HG03039 (cell line): ENCODE results near the gene SLC24A3.

Experiments
- ATAC-seq: cut with Tn5 transposase; IDR thresholded peaks from one replicate; pipeline ENCODE4 v1.9.1; 2021; ENCODE audit warnings: mild to moderate bottlenecking, moderate library complexity; ENCODE audit not compliant: unreplicated experiment

The SLC24A3 gene

GRCh38 chr20:19380211-19380610 lies 167.8 kb downstream of the SLC24A3 start:
- ATAC-seq = no peak

DNA sequence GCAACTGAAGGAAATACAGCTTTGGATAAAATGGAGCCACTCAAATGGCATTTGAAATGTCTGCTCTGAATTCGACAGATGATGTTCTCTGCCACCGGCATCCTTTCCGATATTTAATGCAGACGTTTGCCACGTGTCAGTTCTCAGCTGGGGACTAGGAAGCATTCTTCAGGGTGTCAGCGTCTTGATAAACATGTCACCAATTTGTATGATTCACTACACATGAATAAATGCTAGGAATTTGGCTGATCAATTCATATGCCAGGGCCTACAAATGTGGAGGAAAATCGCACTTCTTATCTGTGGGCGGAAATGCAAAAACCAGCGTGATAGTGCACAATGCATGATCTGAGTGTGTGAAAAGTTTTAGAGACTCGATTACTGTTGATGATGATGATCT lies 169.5 kb downstream of the SLC24A3 start:
- ATAC-seq = no peak

DNA sequence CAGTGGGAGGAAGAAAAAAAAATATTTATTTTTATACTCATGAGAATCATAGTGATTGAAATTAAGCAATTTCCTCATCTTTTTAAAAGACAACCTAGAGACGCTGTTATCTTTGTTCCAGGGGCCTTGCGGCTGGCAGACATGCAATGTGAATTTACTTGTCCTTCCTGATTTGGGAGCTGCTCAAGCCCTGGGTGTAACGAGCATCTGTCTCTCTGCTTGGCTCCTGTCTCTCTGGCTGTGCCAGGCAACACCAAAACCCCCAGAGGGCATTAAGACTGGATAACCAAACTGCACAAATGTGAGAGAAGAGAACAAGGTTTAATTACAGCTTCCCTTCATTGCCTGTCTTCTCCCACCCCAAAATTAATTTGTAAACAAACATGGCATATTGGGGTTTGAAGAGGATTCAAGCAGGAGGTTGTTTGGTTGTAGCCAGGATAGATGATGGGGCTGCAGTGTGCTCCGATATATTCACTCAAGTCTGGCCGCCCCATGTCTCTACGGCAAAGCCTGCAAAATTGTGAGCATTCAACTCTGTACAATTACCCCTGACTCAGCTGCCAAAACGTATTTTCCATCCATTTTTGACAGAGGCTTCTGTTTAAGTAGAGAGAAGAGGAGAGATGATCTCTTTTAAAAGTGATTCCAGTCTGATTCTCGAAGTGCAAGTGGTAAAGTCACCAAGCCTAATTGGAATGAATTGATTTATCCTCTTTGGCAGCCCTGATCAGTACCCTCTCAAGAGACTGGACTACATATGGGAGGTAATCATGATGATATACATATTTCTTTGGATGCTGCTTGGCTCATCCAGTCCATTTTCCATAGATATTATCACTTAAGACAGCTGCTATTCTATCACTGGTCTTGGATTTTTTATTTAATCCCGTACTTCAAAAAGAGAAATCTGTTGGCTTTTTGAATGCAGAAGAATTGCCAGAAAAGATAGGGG lies 170.2 kb downstream of the SLC24A3 start:
- no peak for ATAC-seq

DNA sequence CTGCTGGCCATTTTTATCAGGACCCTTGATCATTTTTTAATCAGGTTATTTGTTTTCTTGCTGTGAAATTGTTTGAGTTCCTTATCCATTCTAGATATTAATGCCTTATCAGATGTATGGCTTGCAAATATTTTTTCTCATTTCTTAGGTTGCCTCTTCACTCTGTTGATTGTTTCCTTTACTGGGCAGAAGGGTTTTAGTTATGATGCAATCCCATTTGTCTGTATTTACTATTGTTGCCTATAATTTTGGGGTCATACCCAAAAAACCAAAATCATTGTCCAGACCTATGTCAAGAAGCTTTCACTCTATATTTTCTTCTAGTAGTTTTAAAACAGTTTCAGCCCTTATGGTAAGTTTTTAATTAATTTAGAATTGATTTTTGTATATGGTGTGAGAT lies 172.5 kb downstream of the SLC24A3 start:
- no peak for ATAC-seq

- ATAC-seq = no peak
Observed at GRCh38 chr20:19387251-19387650, 174.8 kb downstream of the SLC24A3 start.

- ATAC-seq = no peak
Observed at GRCh38 chr20:19392344-19393130, 180.1 kb downstream of the SLC24A3 start.

- ATAC-seq = no peak
Observed at GRCh38 chr20:19396460-19397081, 184.1 kb downstream of the SLC24A3 start.

DNA sequence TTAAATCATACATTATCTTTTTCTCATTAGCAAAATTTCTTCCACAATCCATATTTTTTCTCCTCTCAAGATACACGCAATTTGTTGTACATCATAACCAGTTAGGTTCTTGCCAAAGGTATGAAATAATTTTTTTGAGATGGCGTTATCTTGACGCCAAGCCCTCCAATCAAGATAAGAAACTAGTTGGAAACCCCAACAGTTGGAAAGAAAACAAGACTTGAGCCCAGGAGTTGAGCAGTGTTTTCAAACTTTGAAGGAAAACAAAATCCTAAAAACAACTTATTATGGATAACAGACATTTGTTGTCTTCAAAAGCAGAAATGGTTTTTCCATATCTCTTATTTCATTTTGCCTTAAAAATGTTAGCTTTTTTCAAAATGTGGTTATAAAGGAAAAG lies 184.8 kb downstream of the SLC24A3 start:
- ATAC-seq = no peak

GRCh38 chr20:19397666-19398065 lies 185.2 kb downstream of the SLC24A3 start:
- ATAC-seq = no peak

- no peak for ATAC-seq
Observed at GRCh38 chr20:19401096-19401495, 188.7 kb downstream of the SLC24A3 start.

GRCh38 chr20:19403549-19403948 lies 191.1 kb downstream of the SLC24A3 start:
- no peak for ATAC-seq

- no peak for ATAC-seq
Observed at GRCh38 chr20:19404826-19405225, 192.4 kb downstream of the SLC24A3 start.

DNA sequence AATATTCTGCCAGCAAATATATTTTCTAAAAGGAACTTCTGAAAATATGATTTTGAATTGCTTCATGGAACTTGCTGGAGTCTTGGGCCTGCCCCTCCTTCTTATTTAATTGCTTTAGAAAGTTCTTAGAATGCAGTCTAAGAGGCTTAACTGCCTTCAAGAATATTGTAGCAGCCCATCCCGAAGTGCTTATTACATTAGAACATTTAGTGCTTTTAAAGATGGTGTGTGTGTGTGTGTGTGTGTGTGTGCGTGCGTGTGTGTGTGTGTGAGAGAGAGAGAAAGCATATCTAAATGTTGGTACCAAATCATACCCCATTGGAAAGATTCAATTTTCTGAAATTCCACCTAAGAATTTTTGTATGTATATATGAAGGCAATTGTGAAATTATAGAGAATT lies 193.5 kb downstream of the SLC24A3 start:
- no peak for ATAC-seq

DNA sequence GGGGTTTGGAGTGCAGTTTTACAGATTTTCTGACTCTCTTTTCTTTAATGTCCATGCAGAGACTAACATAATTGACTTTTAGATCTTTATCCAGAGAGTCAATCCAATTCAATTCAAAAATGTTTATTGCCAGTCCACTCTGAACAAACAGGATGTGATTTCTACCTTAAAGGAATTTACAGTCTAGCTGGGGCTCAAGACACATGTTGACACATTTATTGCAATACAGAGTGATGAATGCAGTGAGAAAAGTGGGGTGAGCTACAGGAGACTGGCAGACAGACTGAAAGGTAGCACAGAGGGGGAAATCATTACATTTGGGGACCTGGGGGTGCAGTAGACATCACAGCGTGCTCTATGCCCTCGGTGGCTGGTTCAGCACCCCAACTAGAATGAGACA lies 193.9 kb downstream of the SLC24A3 start:
- no peak for ATAC-seq

- no peak for ATAC-seq
Observed at GRCh38 chr20:19407196-19407595, 194.8 kb downstream of the SLC24A3 start.

- ATAC-seq = no peak
Observed at GRCh38 chr20:19407736-19408135, 195.3 kb downstream of the SLC24A3 start.

GRCh38 chr20:19408971-19409370 lies 196.5 kb downstream of the SLC24A3 start:
- ATAC-seq = no peak

DNA sequence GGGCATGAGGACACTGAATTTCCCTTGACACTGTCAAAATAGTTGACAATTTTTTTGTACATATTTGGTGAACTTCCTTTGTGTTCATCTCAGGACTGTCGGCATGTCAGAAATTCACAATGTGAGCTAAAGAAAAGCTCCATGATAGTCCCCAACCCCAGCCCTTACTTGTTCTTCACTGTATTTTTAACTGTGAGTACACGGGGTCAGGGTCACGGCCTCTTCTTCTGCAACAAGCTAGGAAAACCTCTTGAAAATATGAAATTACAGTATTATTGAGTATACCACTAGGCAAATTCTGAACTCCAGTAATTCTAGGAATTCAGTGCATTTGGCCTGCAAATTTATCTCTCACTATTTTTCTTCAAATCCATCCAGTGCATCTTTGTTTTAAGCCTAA lies 199.4 kb downstream of the SLC24A3 start:
- no peak for ATAC-seq

- ATAC-seq = no peak
Observed at GRCh38 chr20:19412254-19412653, 199.8 kb downstream of the SLC24A3 start.

- ATAC-seq = no peak
Observed at GRCh38 chr20:19414600-19414999, 202.2 kb downstream of the SLC24A3 start.

DNA sequence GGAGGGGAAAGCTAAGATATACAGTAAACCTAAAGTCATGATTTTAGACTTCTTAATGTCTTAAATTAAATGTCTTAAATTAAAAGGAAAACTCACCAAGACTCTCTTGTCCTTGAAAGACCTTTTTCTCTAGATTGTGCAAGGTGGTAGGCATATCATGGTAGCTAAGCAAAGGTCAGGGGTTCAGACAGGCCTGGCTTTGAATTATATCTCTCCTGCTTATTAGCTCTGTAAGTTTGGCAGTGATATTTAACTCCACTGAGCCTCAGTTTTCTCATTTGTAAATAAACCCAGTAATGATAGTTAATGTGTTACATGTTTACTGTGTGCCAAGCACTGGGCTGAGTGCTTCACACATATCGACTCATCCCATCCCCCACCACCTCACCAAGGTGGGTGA lies 203.3 kb downstream of the SLC24A3 start:
- ATAC-seq = no peak
